ENCODE results near the gene ANKFN1.

ANKFN1 gene

GRCh38 chr17:56452461-56452860 lies 299.2 kb downstream of the ANKFN1 start:
- Histone ChIP-seq H4K20me1 (ENCODE audit: insufficient read depth) (no peaks in the 10 kb centered on the region), H3K9ac (no peak overlapping the region), H3K27me3 (ENCODE audit: insufficient read depth, low read depth) (no peaks in the 10 kb centered on the region), H3K79me2 (ENCODE audit: insufficient read depth, low read depth) (no peaks in the 10 kb centered on the region), H2AFZ (ENCODE audit: low read depth) (no peak overlapping the region), H3K4me3 (IDR thresholded peaks at IDR 0.05; ENCODE audit: insufficient read depth, low read depth, low read length) (no peak overlapping the region), H3K4me2 (no peak overlapping the region), H3K36me3 (ENCODE audit: insufficient read depth) (no peaks in the 10 kb centered on the region), H3K4me1 (ENCODE audit: low read depth, poor library complexity, severe bottlenecking) (no peaks in the 10 kb centered on the region), H3K27ac (no peak overlapping the region)
- TF ChIP-seq, protein P1, sequence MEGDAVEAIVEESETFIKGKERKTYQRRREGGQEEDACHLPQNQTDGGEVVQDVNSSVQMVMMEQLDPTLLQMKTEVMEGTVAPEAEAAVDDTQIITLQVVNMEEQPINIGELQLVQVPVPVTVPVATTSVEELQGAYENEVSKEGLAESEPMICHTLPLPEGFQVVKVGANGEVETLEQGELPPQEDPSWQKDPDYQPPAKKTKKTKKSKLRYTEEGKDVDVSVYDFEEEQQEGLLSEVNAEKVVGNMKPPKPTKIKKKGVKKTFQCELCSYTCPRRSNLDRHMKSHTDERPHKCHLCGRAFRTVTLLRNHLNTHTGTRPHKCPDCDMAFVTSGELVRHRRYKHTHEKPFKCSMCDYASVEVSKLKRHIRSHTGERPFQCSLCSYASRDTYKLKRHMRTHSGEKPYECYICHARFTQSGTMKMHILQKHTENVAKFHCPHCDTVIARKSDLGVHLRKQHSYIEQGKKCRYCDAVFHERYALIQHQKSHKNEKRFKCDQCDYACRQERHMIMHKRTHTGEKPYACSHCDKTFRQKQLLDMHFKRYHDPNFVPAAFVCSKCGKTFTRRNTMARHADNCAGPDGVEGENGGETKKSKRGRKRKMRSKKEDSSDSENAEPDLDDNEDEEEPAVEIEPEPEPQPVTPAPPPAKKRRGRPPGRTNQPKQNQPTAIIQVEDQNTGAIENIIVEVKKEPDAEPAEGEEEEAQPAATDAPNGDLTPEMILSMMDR (conservative IDR thresholded peaks at IDR 0.05; ENCODE audit: low read depth, low read length): no peak

DNA sequence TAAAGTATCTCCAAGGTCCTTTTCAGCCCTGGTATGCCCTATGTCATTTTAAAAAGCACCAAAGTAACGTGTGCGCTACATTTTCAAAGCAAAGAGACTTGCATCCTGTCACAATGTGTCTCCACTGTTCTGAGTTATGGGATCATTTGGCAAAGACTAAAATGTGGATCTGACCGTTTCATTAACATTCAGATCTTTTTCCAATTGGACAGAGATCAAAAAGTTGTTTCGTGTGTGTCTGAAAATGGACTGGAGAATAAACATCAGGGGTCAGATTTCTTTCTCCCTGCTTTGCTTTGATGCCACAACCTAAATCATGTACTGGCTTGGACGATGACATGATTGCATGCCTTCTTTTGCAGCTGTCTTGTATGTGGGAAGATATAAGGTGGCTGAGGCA lies 304.2 kb downstream of the ANKFN1 start:
- Histone ChIP-seq H3K4me2 (no peak overlapping the region), H3K9ac (no peak overlapping the region), H3K36me3 (ENCODE audit: insufficient read depth) (no peaks in the 10 kb centered on the region), H4K20me1 (ENCODE audit: insufficient read depth) (no peaks in the 10 kb centered on the region), H3K27ac (no peak overlapping the region), H3K4me3 (IDR thresholded peaks at IDR 0.05; ENCODE audit: insufficient read depth, low read depth, low read length) (no peak overlapping the region), H3K27me3 (ENCODE audit: insufficient read depth, low read depth) (no peaks in the 10 kb centered on the region), H3K79me2 (ENCODE audit: insufficient read depth, low read depth) (no peaks in the 10 kb centered on the region), H2AFZ (ENCODE audit: low read depth) (no peak overlapping the region), H3K4me1 (ENCODE audit: low read depth, poor library complexity, severe bottlenecking) (no peaks in the 10 kb centered on the region)
- TF ChIP-seq, protein P1 (conservative IDR thresholded peaks at IDR 0.05; ENCODE audit: low read depth, low read length): no peak

DNA sequence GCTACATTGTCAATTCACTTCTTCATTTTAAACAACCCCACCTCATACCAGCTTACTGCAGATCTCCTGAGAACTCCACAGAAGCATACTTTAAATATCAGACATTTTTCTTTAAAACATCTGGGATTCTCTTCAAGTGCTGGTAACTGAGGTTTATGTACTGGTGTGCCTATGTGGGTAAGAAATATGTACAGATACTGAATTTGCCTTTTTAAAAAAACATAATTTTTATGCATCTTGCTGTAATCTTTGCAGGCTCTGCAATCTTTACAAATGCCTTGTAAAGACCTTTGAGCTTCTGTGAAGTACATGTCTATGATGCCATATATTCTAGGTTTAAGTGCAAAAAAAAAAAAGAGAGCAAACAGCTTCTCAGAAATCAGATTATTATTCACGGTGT lies 312.6 kb downstream of the ANKFN1 start:
- Histone ChIP-seq H3K27ac (no peak overlapping the region), H3K4me2 (no peak overlapping the region), H3K27me3 (ENCODE audit: insufficient read depth, low read depth) (no peaks in the 10 kb centered on the region), H2AFZ (ENCODE audit: low read depth) (no peak overlapping the region), H3K36me3 (ENCODE audit: insufficient read depth) (no peaks in the 10 kb centered on the region), H3K9ac (no peak overlapping the region), H3K4me3 (IDR thresholded peaks at IDR 0.05; ENCODE audit: insufficient read depth, low read depth, low read length) (no peak overlapping the region), H4K20me1 (ENCODE audit: insufficient read depth) (no peaks in the 10 kb centered on the region), H3K79me2 (ENCODE audit: insufficient read depth, low read depth) (no peaks in the 10 kb centered on the region), H3K4me1 (ENCODE audit: low read depth, poor library complexity, severe bottlenecking) (no peaks in the 10 kb centered on the region)
- TF ChIP-seq, protein P1 (conservative IDR thresholded peaks at IDR 0.05; ENCODE audit: low read depth, low read length): no peak

- H3K27ac ChIP-seq: no peak overlapping the region
- no peaks in the 10 kb centered on the region for H3K27me3 ChIP-seq (ENCODE audit: insufficient read depth, low read depth)
- H4K20me1 ChIP-seq (ENCODE audit: insufficient read depth): no peaks in the 10 kb centered on the region
- H2AFZ ChIP-seq (ENCODE audit: low read depth): no peak overlapping the region
- H3K4me1 ChIP-seq (ENCODE audit: low read depth, poor library complexity, severe bottlenecking): no peaks in the 10 kb centered on the region
- no peaks in the 10 kb centered on the region for H3K36me3 ChIP-seq (ENCODE audit: insufficient read depth)
- H3K4me3 ChIP-seq (IDR thresholded peaks at IDR 0.05; ENCODE audit: insufficient read depth, low read depth, low read length): no peak overlapping the region
- H3K4me2 ChIP-seq: no peak overlapping the region
- H3K9ac ChIP-seq: no peak overlapping the region
- TF ChIP-seq, protein P1 (conservative IDR thresholded peaks at IDR 0.05; ENCODE audit: low read depth, low read length): no peak
- no peaks in the 10 kb centered on the region for H3K79me2 ChIP-seq (ENCODE audit: insufficient read depth, low read depth)
Observed at GRCh38 chr17:56468840-56469239, 315.6 kb downstream of the ANKFN1 start.

Data from KMS-11 (cell line).